Suprapubic skin (tissue), 4 donors: ENCODE measurements around the gene ADORA1. TPM values are rescaled to one million over a fixed set of nuclear protein-coding genes. Genes with fewer than 3 reads are reported as not detected.

Experiments
- DNase-seq, 2 donors: peaks; one replicate each; pipeline ENCODE4 v3.0.0-alpha.2; 2019; ENCODE audit warnings: low spot score in 2 of 2
- H3K27ac ChIP-seq: fragments of 200-600 bp; sonication (generic); one replicate; pipeline ENCODE4 v1.5.1; 2019
- H3K27me3 ChIP-seq: fragments of 200-600 bp; sonication (generic); one replicate; pipeline ENCODE4 v1.5.1; 2019
- H3K36me3 ChIP-seq: fragments of 200-600 bp; sonication (generic); one replicate; pipeline ENCODE4 v1.5.1; 2019
- H3K4me1 ChIP-seq: fragments of 200-600 bp; sonication (generic); one replicate; pipeline ENCODE4 v1.5.1; 2019
- H3K4me3 ChIP-seq: fragments of 200-600 bp; sonication (generic); one replicate; pipeline ENCODE4 v1.5.1; 2019; ENCODE audit warnings: mild to moderate bottlenecking
- H3K9me3 ChIP-seq: fragments of 200-600 bp; sonication (generic); one replicate; pipeline ENCODE4 v1.5.1; 2019
- CTCF ChIP-seq, 2 donors: fragments of 200-600 bp in 1 of 2; fragments of 450-650 bp in 1 of 2; sonication (generic) in 1 of 2; IDR thresholded peaks; one replicate each; pipeline ENCODE4 v1.5.1; 2016 to 2019; ENCODE audit warnings: antibody characterized with exemption in 2 of 2, mild to moderate bottlenecking in 1 of 2, moderate library complexity in 1 of 2
- EP300 ChIP-seq: sonication (generic); formaldehyde crosslinking; IDR thresholded peaks from one replicate; pipeline ENCODE4 v1.6.1; 2017; ENCODE audit warnings: antibody characterized with exemption
- POLR2A ChIP-seq, 2 donors: fragments of 450-650 bp; IDR thresholded peaks; one replicate each; pipeline ENCODE4 v1.6.1; 2017; ENCODE audit warnings: antibody characterized with exemption in 2 of 2, mild to moderate bottlenecking in 2 of 2, moderate library complexity in 2 of 2
- POLR2AphosphoS5 ChIP-seq, 3 donors: sonication (generic); formaldehyde crosslinking; IDR thresholded peaks; one replicate each; pipeline ENCODE4 v1.6.1; 2017; ENCODE audit warnings: antibody characterized with exemption in 3 of 3
- WGBS: methylation state at CpG from one replicate; pipeline ENCODE4 v1.1.5; 2018; 5-methylcytosine and 5-hydroxymethylcytosine counted together
- total RNA-seq, 4 donors: library from RNA; depleted of rRNA; stranded (reverse); fragments of >200 nt; gene quantifications; one replicate each; pipeline ENCODE4 v1.1.0, GENCODE V29; 2016

ADORA1 gene
- total RNA-seq, 4 donors from 2014 or later: 3.4 to 8.2 (median 5.6) TPM

DNA sequence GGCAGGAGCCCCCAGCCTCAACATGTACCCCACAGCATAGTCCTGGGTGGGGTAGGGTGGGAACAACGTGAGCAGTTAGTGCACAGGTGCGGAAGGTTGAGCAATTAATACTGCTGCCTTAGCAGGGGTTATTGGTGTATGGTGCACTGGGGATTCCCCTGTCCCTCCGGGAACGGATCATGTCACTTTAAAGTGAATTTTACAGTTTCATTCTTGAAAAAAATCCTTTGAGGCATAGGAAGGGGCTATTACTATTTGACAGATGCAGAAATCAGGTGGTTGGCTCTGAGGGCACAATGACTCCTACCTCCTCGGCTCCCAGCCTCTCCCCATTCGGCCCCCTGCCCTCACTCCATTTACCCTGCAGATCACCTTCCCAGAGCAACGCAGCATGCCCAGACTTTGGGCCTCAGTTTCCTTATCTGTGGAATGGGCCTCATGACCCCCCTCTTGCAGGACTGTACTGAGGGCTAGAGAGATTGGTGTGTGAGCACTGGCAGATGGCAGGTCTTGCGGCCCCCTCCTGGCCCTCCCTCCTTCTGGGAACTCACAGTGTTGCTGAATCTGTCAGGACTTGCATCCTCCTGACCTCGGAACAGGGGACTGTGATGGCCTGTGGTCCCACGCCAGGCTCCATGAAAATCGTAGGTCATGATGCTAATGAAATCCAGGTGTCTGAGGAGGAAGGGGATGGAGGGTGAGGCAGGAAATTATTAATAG, 53.2 kb downstream of the ADORA1 start:
- H3K4me3 ChIP-seq: no peak overlapping the region
- DNase-seq: peak in 1 of 2 donors; percentile 29
- H3K27me3 ChIP-seq: no peaks in the 10 kb centered on the region
- 84% methylated on average over 11 of the region's 11 CpGs for WGBS
- H3K36me3 ChIP-seq: no peaks in the 10 kb centered on the region
- H3K27ac ChIP-seq: no peak overlapping the region
- TF ChIP-seq EP300: no peak
- TF ChIP-seq POLR2A (IDR thresholded peaks at IDR 0.05): no peak
- TF ChIP-seq POLR2AphosphoS5 (IDR thresholded peaks at IDR 0.05): no peak
- TF ChIP-seq CTCF (IDR thresholded peaks at IDR 0.05): no peak
- H3K4me1 ChIP-seq: peaks cover 12% of the 10 kb centered on the region
- no peaks in the 10 kb centered on the region for H3K9me3 ChIP-seq

DNA sequence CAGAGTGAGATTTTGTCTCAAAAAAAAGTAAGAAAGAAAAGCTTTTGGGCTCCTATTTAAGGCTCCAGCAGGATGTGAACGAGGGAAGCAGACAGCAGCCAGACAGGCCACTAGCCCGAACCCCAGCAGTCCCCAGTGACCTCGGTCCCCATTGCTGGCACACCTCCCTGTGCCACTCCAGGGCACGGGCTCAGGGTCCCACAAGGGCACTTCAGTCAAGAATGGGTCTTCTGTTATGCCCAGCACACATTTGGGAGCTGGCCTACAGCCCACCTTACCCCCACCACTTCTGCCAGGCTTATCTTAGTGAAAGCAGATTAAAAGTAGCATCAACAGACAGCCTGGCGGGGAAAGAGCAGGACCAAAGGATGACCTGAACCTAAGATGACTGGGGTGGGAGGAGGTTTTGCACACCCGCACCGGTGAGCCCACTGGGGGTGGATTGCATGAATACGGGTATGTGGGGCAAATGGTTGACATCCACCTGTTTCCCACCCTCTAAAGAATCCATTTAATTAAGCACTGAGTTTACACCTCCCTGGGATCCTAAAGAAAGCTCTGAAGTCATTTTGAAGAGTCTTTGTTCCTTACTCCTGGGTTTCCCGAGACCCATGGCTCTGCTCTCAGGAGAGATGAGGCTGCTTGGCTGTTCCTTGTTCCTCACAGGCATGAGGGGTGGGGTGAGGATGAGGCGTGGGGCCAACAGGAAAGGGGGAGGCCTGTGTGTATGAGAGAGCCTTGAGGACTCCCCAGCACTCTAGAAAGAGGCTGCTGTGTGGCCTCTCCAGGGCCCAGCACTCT, 54.3 kb downstream of the ADORA1 start:
- DNase-seq: peak in 1 of 2 donors; percentile 54
- no peak overlapping the region for H3K4me3 ChIP-seq
- no peaks in the 10 kb centered on the region for H3K36me3 ChIP-seq
- 68% methylated on average over 9 of the region's 10 CpGs for WGBS
- H3K27ac ChIP-seq: peak overlapping the region; percentile 34
- no peak for TF ChIP-seq POLR2A (IDR thresholded peaks at IDR 0.05)
- TF ChIP-seq EP300: no peak
- no peak for TF ChIP-seq POLR2AphosphoS5 (IDR thresholded peaks at IDR 0.05)
- H3K9me3 ChIP-seq: no peaks in the 10 kb centered on the region
- H3K4me1 ChIP-seq: peaks cover 22% of the 10 kb centered on the region
- no peaks in the 10 kb centered on the region for H3K27me3 ChIP-seq

DNA sequence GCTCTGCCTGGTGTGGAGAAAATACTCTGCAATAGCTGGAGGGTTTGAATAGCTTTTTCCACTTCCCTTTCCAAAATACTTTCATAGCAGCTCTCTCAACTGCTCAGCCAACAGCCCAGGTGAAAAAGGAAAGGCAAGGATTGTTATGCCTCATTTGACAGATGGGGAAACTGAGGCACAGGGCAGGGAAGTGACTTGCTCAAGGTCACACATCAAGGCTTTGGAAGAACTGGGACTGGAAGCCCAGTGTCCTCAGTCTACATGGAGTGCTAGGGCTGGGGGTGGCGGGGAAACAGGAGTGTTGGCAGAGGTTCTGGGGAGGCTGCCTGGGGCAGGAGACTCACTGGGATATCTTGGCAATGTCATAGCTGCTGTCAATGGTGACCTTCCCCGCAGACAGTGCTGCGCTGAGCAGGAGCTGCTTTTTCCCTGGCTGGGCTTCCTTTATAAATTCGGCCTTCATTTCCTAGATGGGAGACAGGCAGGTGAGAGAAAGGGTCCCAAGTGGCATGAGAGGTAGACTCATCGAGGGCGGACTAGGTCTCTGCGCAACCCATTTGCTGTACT, 54.9 kb downstream of the ADORA1 start:
- Histone ChIP-seq H3K27ac (peak overlapping the region; percentile 34), H3K4me1 (peaks cover 28% of the 10 kb centered on the region), H3K36me3 (no peaks in the 10 kb centered on the region), H3K9me3 (no peaks in the 10 kb centered on the region), H3K27me3 (no peaks in the 10 kb centered on the region), H3K4me3 (no peak overlapping the region)
- TF ChIP-seq POLR2A (IDR thresholded peaks at IDR 0.05): no peak
- no peak for TF ChIP-seq POLR2AphosphoS5 (IDR thresholded peaks at IDR 0.05)
- DNase-seq: peak in 1 of 2 donors; percentile 48
- WGBS: 62% methylated on average over 7 of the region's 7 CpGs

- WGBS: 100% methylated on average over 1 of the region's 2 CpGs
- no peaks in the 10 kb centered on the region for H3K27me3 ChIP-seq
- peaks cover 32% of the 10 kb centered on the region for H3K4me1 ChIP-seq
- DNase-seq: peak in 1 of 2 donors; percentile 15
- no peaks in the 10 kb centered on the region for H3K36me3 ChIP-seq
- H3K9me3 ChIP-seq: no peaks in the 10 kb centered on the region
- no peak overlapping the region for H3K27ac ChIP-seq
- H3K4me3 ChIP-seq: no peak overlapping the region
- no peak for TF ChIP-seq POLR2AphosphoS5 (IDR thresholded peaks at IDR 0.05)
- TF ChIP-seq POLR2A (IDR thresholded peaks at IDR 0.05): no peak
- no peak for TF ChIP-seq EP300
- TF ChIP-seq CTCF (IDR thresholded peaks at IDR 0.05): no peak
Observed at GRCh38 chr1:203183828-203184227, 56.3 kb downstream of the ADORA1 start.

GRCh38 chr1:203184467-203184866, 56.9 kb downstream of the ADORA1 start:
- no peak overlapping the region for H3K27ac ChIP-seq
- H3K27me3 ChIP-seq: no peaks in the 10 kb centered on the region
- H3K9me3 ChIP-seq: no peaks in the 10 kb centered on the region
- peak in 1 of 2 donors; percentile 27 for DNase-seq
- no peak for TF ChIP-seq EP300
- TF ChIP-seq POLR2A (IDR thresholded peaks at IDR 0.05): no peak
- TF ChIP-seq POLR2AphosphoS5 (IDR thresholded peaks at IDR 0.05): no peak
- TF ChIP-seq CTCF (IDR thresholded peaks at IDR 0.05): no peak
- H3K4me3 ChIP-seq: no peak overlapping the region
- peaks cover 32% of the 10 kb centered on the region for H3K4me1 ChIP-seq
- WGBS: 75% methylated on average over 4 of the region's 4 CpGs
- H3K36me3 ChIP-seq: no peaks in the 10 kb centered on the region

- no peaks in the 10 kb centered on the region for H3K36me3 ChIP-seq
- no peaks in the 10 kb centered on the region for H3K9me3 ChIP-seq
- peak in 1 of 2 donors; percentile 44 for DNase-seq
- H3K4me1 ChIP-seq: peaks cover 32% of the 10 kb centered on the region
- no peak overlapping the region for H3K4me3 ChIP-seq
- TF ChIP-seq POLR2AphosphoS5 (IDR thresholded peaks at IDR 0.05) (no peak), CTCF (IDR thresholded peaks at IDR 0.05) (no peak), EP300 (no peak), POLR2A (IDR thresholded peaks at IDR 0.05) (no peak)
- peak overlapping the region; percentile 73 for H3K27ac ChIP-seq
- WGBS: 78% methylated on average over 10 of the region's 10 CpGs
- H3K27me3 ChIP-seq: no peaks in the 10 kb centered on the region
Observed at GRCh38 chr1:203185061-203185461, 57.5 kb downstream of the ADORA1 start.
